ENCODE results near the gene GLT6D1. TPM values are rescaled to one million over a fixed set of nuclear protein-coding genes. Genes with fewer than 3 reads are reported as not detected.

GLT6D1 gene
- total and polyA plus RNA-seq, 2 donors (not counting 3 experiments of a cell fraction or from before 2014, with no cell fraction given) = not detected

- no TSS peak for BruUV-seq (replicated peaks)
- H2AFZ ChIP-seq (ENCODE audit: low read depth, low read length) = no peak overlapping the region
- DNase-seq (ENCODE audit: low read depth, low spot score) = no peak
- H3K4me1 ChIP-seq (ENCODE audit: control insufficient read depth, extremely low read depth, insufficient read depth, low read length) = no peaks in the 10 kb centered on the region
- no peak overlapping the region for H3K27ac ChIP-seq (ENCODE audit: insufficient read depth, low read depth, low read length)
- CTCF ChIA-PET = interaction anchor here (1.6 kb wide), 1 partner anchor 14 kb away, joined by 4 read pairs; no protein-coding TSS in a partner anchor
- H3K9me3 ChIP-seq (replicated peaks; ENCODE audit: control insufficient read depth, insufficient read depth, low read length) = no peaks in the 10 kb centered on the region
- H3K27me3 ChIP-seq (ENCODE audit: control insufficient read depth in 2 of 2, insufficient read depth in 2 of 2, low read length in 2 of 2) = no peaks in the 10 kb centered on the region
- H3K9me1 ChIP-seq (replicated peaks; ENCODE audit: control insufficient read depth, extremely low read depth, insufficient read depth, low read length) = no peaks in the 10 kb centered on the region
- POLR2A ChIA-PET = no interaction called here
- H3K4me3 ChIP-seq (replicated peaks in 1 of 3; ENCODE audit: insufficient read depth in 1 of 3, low read depth in 1 of 3, low read length in 3 of 3) = no peak overlapping the region
- no peaks in the 10 kb centered on the region for H3K79me2 ChIP-seq (ENCODE audit: control insufficient read depth, insufficient read depth, low read length)
- H3K4me2 ChIP-seq (ENCODE audit: insufficient read depth, low read length) = no peak overlapping the region
- dilution Hi-C loops (cut with MboI; ENCODE audit: extremely low pct_ligation_motif_present, low sequenced_read_pairs) = no loop called here
- no peak for TF ChIP-seq JUN (IDR thresholded peaks at IDR 0.05; ENCODE audit: borderline replicate concordance, insufficient read depth, insufficient read length, low read depth)
- TF ChIP-seq MAX (IDR thresholded peaks at IDR 0.05; ENCODE audit: insufficient read depth, insufficient read length) = no peak
- no peak for TF ChIP-seq MYC (IDR thresholded peaks at IDR 0.05; ENCODE audit: low read depth, low read length)
- no peak for TF ChIP-seq POLR2AphosphoS5 (IDR thresholded peaks at IDR 0.05; ENCODE audit: insufficient read depth, low read depth, low read length)
- TF ChIP-seq CTCF (IDR thresholded peaks at IDR 0.05; ENCODE audit: extremely low read depth in 1 of 2, insufficient read depth in 1 of 2, low read depth in 1 of 2, low read length in 2 of 2) = no peak
- TF ChIP-seq FOS (IDR thresholded peaks at IDR 0.05; ENCODE audit: borderline replicate concordance, insufficient read depth, low read length) = no peak
- TF ChIP-seq GATA2 (IDR thresholded peaks at IDR 0.05; ENCODE audit: insufficient read depth, insufficient read length, low read depth, low read length) = no peak
- no peak for TF ChIP-seq EZH2 (IDR thresholded peaks at IDR 0.05; ENCODE audit: borderline replicate concordance, low read depth, low read length, severe bottlenecking)
- TF ChIP-seq POLR2A (IDR thresholded peaks at IDR 0.05; ENCODE audit: low read depth, low read length) = no peak
- no peaks in the 10 kb centered on the region for H4K20me1 ChIP-seq (replicated peaks; ENCODE audit: control insufficient read depth, extremely low read depth, insufficient read depth, low read length)
- no peaks in the 10 kb centered on the region for H3K36me3 ChIP-seq (ENCODE audit: control insufficient read depth in 2 of 2, extremely low read depth in 1 of 2, insufficient read depth in 2 of 2, low read length in 2 of 2)
- intact Hi-C loops (cut with micrococcal nuclease) = no loop called here
- FAIRE-seq = no peak
- H3K9ac ChIP-seq (replicated peaks; ENCODE audit: extremely low read depth, insufficient read depth, low read length) = no peak overlapping the region
Measured at GRCh38 chr9:135620558-135620957, 18.8 kb downstream of the GLT6D1 start.
